ENCODE data around the gene ETS1.

- TF ChIP-seq CTCF (IDR thresholded peaks at IDR 0.05; ENCODE audit: low read length) = no peak
- no peak for TF ChIP-seq EZH2 (optimal IDR thresholded peaks at IDR 0.05; ENCODE audit: low read depth, low read length)
- no peak for TF ChIP-seq EZH2phosphoT487 (IDR thresholded peaks at IDR 0.05; ENCODE audit: low read length)
These were observed 20.2 kb downstream of the ETS1 start for GRCh38 chr11:128567130-128567529.

All from MM.1S (cell line).